Panc1 (cell line): ENCODE results near the gene FBXO42. TPM values are rescaled to one million over a fixed set of nuclear protein-coding genes. Genes with fewer than 3 reads are reported as not detected.

Experiments used
- ATAC-seq: fragments of 200-7000 bp; cut with Tn5 transposase; 2 replicates; pipeline ENCODE4 v1.9.1; 2020; ENCODE audit warnings: mild to moderate bottlenecking, moderate library complexity
- BruUV-seq: library from RNA; stranded (reverse); fragments of 400-500 nt; replicated peaks from 2 replicates; lab custom pipeline; 2021; lab: Mats Ljungman, UMichigan
- CTCF ChIA-PET: fragments of 300-600 bp; sonication (Branson Sonifier 250); formaldehyde crosslinking; loops from one replicate; lab custom pipeline; 2022; ENCODE audit warnings: antibody characterized with exemption; lab: Charles Lee
- POLR2A ChIA-PET: fragments of 300-600 bp; sonication (Branson Sonifier 250); formaldehyde crosslinking; loops from one replicate; lab custom pipeline; 2022; ENCODE audit warnings: antibody characterized with exemption; lab: Charles Lee
- DNase-seq: peaks from one replicate; pipeline ENCODE4 v3.0.0-alpha.2; 2010; ENCODE audit warnings: low read depth, low spot score
- H3K27ac ChIP-seq: 2 replicates; pipeline ENCODE4 v1.5.1; 2011; ENCODE audit warnings: mild to moderate bottlenecking, low read length, inconsistent platforms
- H3K27me3 ChIP-seq: fragments of 200-500 bp; sonication (Bioruptor generic); 2 replicates; pipeline ENCODE4 v1.6.0; 2014; ENCODE audit warnings: low read length, inconsistent platforms; ENCODE audit not compliant: control insufficient read depth, insufficient read depth
- H3K36me3 ChIP-seq: fragments of 200-500 bp; sonication (Bioruptor generic); 2 replicates; pipeline ENCODE4 v1.5.1; 2014; ENCODE audit warnings: inconsistent platforms, mild to moderate bottlenecking, low read length, moderate library complexity; ENCODE audit not compliant: control insufficient read depth, insufficient read depth
- H3K4me1 ChIP-seq: 2 replicates; pipeline ENCODE4 v1.5.1; 2011; ENCODE audit warnings: inconsistent platforms, mild to moderate bottlenecking, low read length, moderate library complexity; ENCODE audit not compliant: control insufficient read depth, insufficient read depth
- H3K4me3 ChIP-seq, 2 experiments: 2 replicates each; pipeline ENCODE4 v1.5.1; 2011 to 2012; ENCODE audit warnings: low read depth in 2 of 2, low read length in 2 of 2, mild to moderate bottlenecking in 2 of 2, inconsistent platforms in 1 of 2, moderate library complexity in 1 of 2
- H3K9me3 ChIP-seq: fragments of 200-500 bp; sonication (Bioruptor generic); 2 replicates; pipeline ENCODE4 v1.5.1; 2014; ENCODE audit warnings: low read depth, mild to moderate bottlenecking, inconsistent platforms, low read length, moderate library complexity; ENCODE audit not compliant: control insufficient read depth, insufficient read depth
- POLR2AphosphoS5 ChIP-seq: IDR thresholded peaks from 2 replicates; pipeline ENCODE4 v1.6.1; 2012; ENCODE audit warnings: mild to moderate bottlenecking, low read depth, low read length, moderate library complexity
- REST ChIP-seq, 2 experiments: IDR thresholded peaks; 2 replicates each; pipeline ENCODE4 v1.6.1; 2011 to 2012; ENCODE audit warnings: low read depth in 2 of 2, control low read depth in 1 of 2, low read length in 1 of 2, mild to moderate bottlenecking in 1 of 2, moderate library complexity in 1 of 2; ENCODE audit not compliant: insufficient read depth in 1 of 2
- SIN3A ChIP-seq: IDR thresholded peaks from 2 replicates; pipeline ENCODE4 v1.6.1; 2012; ENCODE audit warnings: low read depth, mild to moderate bottlenecking, low read length, moderate library complexity, borderline replicate concordance; ENCODE audit not compliant: insufficient read depth
- TCF7L2 ChIP-seq: IDR thresholded peaks from 2 replicates; pipeline ENCODE4 v1.6.1; 2011; ENCODE audit warnings: mild to moderate bottlenecking, low read depth, low read length, inconsistent platforms
- in situ Hi-C: cut with HindIII; loops from 2 replicates; pipeline ENCODE4 v1.10.0; 2016; ENCODE audit warnings: low sequenced_read_pairs, low pct_unique_long_range_greater_than_20kb
- intact Hi-C: fragments of 100-400 bp; cut with micrococcal nuclease; formaldehyde crosslinking; loops from one replicate; pipeline ENCODE4 v1.10.0; 2022; ENCODE audit not compliant: unreplicated experiment
- total RNA-seq: library from RNA; stranded (reverse); gene quantifications from one replicate; pipeline ENCODE4 v1.2.1, GENCODE V29; 2021; ENCODE audit not compliant: unreplicated experiment
- TF ChIP-seq, protein P1 (sequence below): fragments of 450-650 bp; IDR thresholded peaks from 2 replicates; pipeline ENCODE4 v1.5.1; 2017; ENCODE audit warnings: mild to moderate bottlenecking

Gene FBXO42
- total RNA-seq, 1 experiment from 2014 or later = 25.7 TPM

DNA sequence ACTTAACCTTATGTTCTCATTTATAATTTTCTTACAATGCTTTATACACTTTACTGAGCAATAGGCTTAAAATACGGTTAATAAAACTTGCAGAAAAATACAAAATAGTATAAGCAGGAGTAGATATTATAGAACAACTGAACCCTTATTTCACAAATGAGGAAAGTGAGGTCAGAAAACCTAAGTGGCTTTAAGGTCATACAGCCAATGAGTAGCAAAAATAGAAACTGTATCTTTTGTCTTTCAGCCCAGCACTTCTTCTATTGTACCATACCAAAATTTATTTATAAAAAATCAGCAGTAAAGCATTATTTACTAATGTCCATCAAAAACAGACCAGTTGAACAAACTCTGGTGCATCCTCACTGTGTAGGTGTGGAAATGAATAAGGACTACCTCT lies 11.6 kb downstream of the FBXO42 start:
- H3K27me3 ChIP-seq = no peaks in the 10 kb centered on the region
- no peaks in the 10 kb centered on the region for H3K4me1 ChIP-seq
- ATAC-seq (no peak), DNase-seq (no peak)
- H3K27ac ChIP-seq = no peak overlapping the region
- in situ Hi-C loops (no loop called here), intact Hi-C loops (no loop called here)
- TF ChIP-seq POLR2AphosphoS5 = no peak
- TF ChIP-seq REST (IDR thresholded peaks at IDR 0.05; ENCODE audit: insufficient read depth in 1 of 2, low read depth in 2 of 2, low read length in 1 of 2) = no peak
- no peaks in the 10 kb centered on the region for H3K9me3 ChIP-seq
- no peaks in the 10 kb centered on the region for H3K36me3 ChIP-seq
- TSS peak; percentile 56 for BruUV-seq
- ChIA-PET POLR2A (no interaction called here), CTCF (no interaction called here)
- H3K4me3 ChIP-seq = no peak overlapping the region

- ChIA-PET POLR2A (no interaction called here), CTCF (interaction anchor here (0.7 kb wide), 1 partner anchor 112 kb away, joined by 19 read pairs; no protein-coding TSS in a partner anchor)
- no peaks in the 10 kb centered on the region for H3K9me3 ChIP-seq
- ATAC-seq (no peak), DNase-seq (no peak)
- peaks cover 9% of the 10 kb centered on the region for H3K4me1 ChIP-seq
- intact Hi-C loops = no loop called here
- in situ Hi-C loops = no loop called here
- no peaks in the 10 kb centered on the region for H3K27me3 ChIP-seq
- H3K27ac ChIP-seq = no peak overlapping the region
- no peaks in the 10 kb centered on the region for H3K36me3 ChIP-seq
- BruUV-seq = no TSS peak
- H3K4me3 ChIP-seq = no peak overlapping the region
- TF ChIP-seq, protein P1, sequence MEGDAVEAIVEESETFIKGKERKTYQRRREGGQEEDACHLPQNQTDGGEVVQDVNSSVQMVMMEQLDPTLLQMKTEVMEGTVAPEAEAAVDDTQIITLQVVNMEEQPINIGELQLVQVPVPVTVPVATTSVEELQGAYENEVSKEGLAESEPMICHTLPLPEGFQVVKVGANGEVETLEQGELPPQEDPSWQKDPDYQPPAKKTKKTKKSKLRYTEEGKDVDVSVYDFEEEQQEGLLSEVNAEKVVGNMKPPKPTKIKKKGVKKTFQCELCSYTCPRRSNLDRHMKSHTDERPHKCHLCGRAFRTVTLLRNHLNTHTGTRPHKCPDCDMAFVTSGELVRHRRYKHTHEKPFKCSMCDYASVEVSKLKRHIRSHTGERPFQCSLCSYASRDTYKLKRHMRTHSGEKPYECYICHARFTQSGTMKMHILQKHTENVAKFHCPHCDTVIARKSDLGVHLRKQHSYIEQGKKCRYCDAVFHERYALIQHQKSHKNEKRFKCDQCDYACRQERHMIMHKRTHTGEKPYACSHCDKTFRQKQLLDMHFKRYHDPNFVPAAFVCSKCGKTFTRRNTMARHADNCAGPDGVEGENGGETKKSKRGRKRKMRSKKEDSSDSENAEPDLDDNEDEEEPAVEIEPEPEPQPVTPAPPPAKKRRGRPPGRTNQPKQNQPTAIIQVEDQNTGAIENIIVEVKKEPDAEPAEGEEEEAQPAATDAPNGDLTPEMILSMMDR = no peak
These were observed 13.3 kb downstream of the FBXO42 start for GRCh38 chr1:16338961-16339360.

GRCh38 chr1:16334655-16335340 lies 17.5 kb downstream of the FBXO42 start:
- ChIA-PET POLR2A (no interaction called here), CTCF (no interaction called here)
- intact Hi-C loops = no loop called here
- ATAC-seq (no peak), DNase-seq (no peak)
- Histone ChIP-seq H3K9me3 (no peaks in the 10 kb centered on the region), H3K4me1 (peaks cover 12% of the 10 kb centered on the region), H3K27ac (no peak overlapping the region; the same call in 1 of the 2 replicates), H3K4me3 (no peak overlapping the region), H3K36me3 (no peaks in the 10 kb centered on the region), H3K27me3 (no peaks in the 10 kb centered on the region)
- in situ Hi-C loops = no loop called here
- no TSS peak for BruUV-seq
- TF ChIP-seq REST (IDR thresholded peaks at IDR 0.05; ENCODE audit: insufficient read depth in 1 of 2, low read depth in 2 of 2, low read length in 1 of 2) (no peak), POLR2AphosphoS5 (no peak), SIN3A (no peak), TCF7L2 (no peak)
- TF ChIP-seq, protein P1 = no peak
